Endothelial cell of hepatic sinusoid (primary cell): ENCODE data around the gene IFT88.

ENCODE experiments used
- in situ Hi-C: cut with HindIII; loops from 2 replicates; pipeline ENCODE4 v1.10.0; 2017; ENCODE audit warnings: low sequenced_read_pairs

The IFT88 gene

DNA sequence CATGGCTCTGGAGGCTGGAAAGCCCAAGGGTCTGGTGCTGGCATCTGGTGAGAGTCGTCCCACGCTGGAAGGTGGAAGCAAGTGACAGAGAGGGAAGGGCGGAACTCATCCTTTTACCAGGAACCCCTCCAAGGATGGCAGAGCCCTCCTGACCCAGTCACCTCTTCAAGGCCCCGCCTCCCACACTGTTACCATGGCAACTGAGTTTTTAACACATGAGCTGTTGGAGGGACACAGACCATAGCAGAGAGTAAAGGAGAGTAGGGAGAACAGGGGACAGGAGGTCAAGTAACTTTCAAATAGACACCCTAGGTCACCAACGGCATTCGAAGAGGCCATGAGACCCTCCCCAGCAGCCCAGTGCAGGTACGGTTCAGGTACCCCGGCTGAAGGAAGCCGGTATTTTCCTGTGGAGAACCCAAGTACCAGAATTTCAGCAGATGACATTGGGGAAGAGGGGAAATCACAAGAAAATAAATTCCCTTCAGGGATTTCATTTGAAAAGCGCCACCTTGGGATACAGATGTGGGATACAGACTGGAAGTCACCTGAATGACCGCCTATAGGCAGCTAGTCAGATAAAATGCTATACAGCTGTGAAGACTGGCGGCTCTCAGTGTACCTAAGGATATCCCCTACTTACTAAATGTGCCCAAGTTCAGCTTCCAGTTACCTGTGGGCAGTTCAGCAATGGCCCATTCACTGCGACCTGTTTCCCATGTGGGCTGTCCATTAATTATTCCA is 144.5 kb downstream of the IFT88 start:
- in situ Hi-C loops = loop anchor here (25.0 kb wide), 1 partner anchor 524 kb away; the partner anchor contains the start of gene GJB2

GRCh38 chr13:20713014-20713376 is 146.0 kb downstream of the IFT88 start:
- in situ Hi-C loops = loop anchor here (25.0 kb wide), 1 partner anchor 526 kb away; the partner anchor contains the start of gene GJB2

GRCh38 chr13:20713751-20714150 is 146.8 kb downstream of the IFT88 start:
- in situ Hi-C loops = loop anchor here (25.0 kb wide), 1 partner anchor 526 kb away; the partner anchor contains the start of gene GJB2

DNA sequence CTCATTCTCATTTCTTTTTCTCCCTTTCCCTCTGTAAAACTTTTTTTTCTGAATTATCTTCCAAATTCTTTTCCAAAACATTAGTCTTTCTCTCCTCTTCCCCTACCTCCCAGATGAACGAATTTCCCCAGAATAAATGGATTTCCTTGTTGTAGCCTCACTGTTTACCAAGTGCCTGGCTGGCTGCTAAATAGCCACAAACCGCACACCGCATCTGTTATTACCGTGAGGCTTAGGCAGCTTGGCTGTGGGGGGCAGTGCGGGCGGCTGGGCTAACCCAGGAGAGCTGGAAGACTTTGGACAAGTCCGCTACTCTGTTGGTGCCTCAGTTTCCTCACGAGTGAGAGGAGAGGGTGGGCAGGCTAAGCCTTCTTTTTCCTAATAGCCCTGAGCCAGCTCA is 147.2 kb downstream of the IFT88 start:
- in situ Hi-C loops = loop anchor here (25.0 kb wide), 1 partner anchor 527 kb away; the partner anchor contains the start of gene GJB2

DNA sequence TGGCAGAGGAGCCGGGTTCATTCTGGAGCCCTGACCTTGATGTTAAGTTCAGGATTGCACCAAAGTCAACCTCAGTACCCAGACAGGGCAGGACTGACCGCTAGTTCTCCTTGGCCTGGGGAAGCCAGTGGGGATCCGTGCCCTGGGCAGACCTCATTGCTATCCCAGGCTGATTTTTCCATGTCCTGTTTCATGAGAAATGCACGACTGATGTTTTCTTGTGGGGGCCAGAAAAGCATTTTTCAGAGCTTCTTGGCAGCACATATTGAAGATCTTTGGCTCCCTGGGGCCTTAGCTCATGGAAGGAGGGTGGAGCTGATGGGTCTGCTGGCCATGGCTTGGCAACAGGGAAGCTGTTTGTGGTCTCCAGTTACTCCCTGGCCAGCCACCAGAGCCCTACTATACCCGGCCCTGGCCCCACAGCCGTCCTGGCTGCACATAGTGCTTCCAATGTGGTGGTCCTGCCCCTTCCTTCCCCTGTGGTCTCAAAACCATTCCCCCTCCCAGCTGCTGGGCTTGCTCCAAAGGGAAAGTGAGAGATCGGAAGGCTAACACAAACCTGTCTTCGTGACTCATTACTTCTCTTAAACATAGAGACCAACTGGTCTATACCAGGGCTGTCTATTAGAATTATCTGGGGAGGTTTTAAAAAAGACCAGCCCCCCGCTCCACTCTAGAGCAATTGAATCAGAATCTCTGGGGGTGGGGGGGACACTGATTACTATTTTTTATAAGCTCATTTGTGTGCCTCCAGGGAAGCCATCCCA is 147.8 kb downstream of the IFT88 start:
- in situ Hi-C loops = loop anchor here (5.0 to 25.0 kb wide), 3 partner anchors 48 to 527 kb away; partner anchors contain the start of gene GJB2

DNA sequence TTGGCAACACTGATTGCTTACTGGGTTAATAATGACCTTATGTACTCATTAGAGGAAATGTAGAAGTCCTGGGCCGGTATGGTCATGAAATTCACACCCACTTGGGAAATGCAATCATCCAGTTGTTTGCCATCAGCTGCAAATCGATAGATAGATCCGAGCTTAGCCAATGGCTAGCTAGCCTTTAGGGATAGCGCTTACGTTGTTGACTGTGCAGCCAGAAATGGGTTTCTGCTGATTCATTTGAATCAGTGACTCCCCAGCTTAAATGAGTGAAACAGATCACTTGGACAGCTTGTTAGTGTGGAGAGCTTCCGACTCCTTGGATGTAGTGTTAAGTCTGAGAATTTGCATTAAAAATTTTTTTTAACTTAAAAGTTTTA is 148.4 kb downstream of the IFT88 start:
- in situ Hi-C loops = loop anchor here (5.0 to 25.0 kb wide), 3 partner anchors 47 to 528 kb away; partner anchors contain the start of gene GJB2

GRCh38 chr13:20716951-20717350 is 150.0 kb downstream of the IFT88 start:
- in situ Hi-C loops = loop anchor here (5.0 to 25.0 kb wide), 3 partner anchors 45 to 530 kb away; partner anchors contain the start of gene GJB2

DNA sequence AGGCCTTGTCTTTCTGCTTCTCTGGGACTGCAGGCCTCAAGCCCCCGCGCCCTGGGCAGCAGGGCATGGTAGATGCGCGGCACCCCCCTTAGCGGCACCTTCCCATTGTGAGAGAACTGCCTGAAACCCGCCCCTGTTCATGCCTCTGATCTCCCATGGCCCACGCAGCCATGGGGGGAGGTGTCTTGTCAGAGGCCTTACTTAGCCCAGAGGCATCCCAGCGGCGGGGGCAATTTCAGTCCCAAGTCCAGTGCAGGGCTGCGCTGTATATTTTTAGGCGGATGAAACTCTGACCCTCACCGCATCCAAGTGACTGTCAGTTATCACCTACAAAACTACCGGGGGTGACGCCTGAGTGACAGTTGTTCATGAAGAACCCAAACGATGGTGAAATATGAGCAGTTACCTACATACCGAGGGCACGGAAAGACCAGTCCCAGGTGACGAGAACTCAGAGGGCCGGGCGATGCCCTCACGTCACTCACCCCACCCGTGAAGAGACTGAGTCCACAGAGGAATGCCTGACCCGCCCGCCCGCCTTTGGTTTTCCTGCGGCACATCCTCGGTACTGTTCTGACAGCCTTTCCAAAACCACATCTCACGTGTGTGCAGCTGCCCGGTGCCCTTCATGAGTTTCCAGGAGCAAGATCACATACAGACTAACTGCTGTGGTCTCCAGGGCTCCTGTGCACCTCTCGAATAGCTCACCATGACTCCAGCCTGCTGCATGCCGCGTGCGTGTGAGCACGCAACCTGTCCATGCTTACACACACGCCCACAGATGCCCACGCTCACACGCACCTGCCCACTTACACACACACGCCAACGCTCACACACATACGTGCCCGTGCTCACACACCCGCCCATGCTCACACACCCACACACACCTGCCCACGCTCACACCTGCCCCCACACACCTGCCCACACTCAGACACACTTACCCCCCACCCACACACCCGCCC is 150.9 kb downstream of the IFT88 start:
- in situ Hi-C loops = loop anchor here (5.0 to 25.0 kb wide), 3 partner anchors 44 to 531 kb away; partner anchors contain the start of gene GJB2

DNA sequence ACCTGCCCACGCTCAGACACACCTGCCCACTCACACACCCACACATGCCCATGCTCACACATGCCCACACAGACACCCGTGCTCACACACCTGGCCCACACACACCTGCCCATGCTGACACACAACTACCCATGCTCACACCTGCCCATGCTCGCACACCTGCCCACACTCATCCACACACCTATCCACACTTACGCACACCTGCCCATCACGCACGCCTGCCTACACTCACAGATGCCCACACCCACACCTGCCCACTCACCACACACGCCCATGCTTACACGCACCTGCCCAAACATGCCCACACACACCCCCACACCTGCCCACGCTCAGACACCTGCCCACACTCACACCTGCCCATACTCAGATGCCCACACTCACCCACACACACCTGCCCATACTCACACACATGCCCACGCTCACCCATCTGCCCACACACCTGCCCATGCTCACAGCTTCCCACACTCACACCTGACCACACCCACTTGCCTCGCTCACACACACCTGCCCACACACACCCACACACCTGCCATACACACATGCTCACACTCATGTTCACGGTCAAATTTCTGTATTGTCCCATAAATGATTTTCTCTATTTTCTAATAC is 152.1 kb downstream of the IFT88 start:
- in situ Hi-C loops = loop anchor here (5.0 to 25.0 kb wide), 3 partner anchors 43 to 532 kb away; partner anchors contain the start of gene GJB2

- in situ Hi-C loops = loop anchor here (5.0 to 25.0 kb wide), 3 partner anchors 43 to 532 kb away; partner anchors contain the start of gene GJB2
These were observed 152.8 kb downstream of the IFT88 start for GRCh38 chr13:20719783-20720182.

- in situ Hi-C loops = loop anchor here (25.0 kb wide), 1 partner anchor 533 kb away; the partner anchor contains the start of gene GJB2
These were observed 153.5 kb downstream of the IFT88 start for GRCh38 chr13:20720499-20720898.

DNA sequence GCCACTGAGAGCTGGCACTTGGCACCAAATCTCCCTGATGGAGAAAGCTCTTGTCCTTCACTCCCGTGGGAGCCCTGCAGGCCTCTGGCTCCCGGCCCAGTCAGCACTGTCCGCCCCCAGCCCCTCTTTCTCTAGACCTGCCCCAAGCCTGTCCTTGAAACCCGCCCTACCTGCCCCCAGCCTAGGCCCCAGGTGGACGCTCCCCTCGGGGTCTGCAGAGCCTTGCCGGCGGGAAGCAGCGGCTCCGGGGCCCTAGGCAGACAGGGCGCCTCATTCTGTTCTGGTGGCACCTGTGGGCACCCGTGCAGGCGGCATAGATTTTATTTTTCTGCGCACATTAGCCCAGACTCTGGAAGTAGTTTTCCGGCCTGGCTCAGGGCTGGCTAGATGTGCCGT is 154.1 kb downstream of the IFT88 start:
- in situ Hi-C loops = loop anchor here (25.0 kb wide), 1 partner anchor 534 kb away; the partner anchor contains the start of gene GJB2

- in situ Hi-C loops = loop anchor here (25.0 kb wide), 1 partner anchor 534 kb away; the partner anchor contains the start of gene GJB2
These were observed 154.7 kb downstream of the IFT88 start for GRCh38 chr13:20721454-20722357.

- in situ Hi-C loops = no loop called here
These were observed 160.9 kb downstream of the IFT88 start for GRCh38 chr13:20727856-20728255.

DNA sequence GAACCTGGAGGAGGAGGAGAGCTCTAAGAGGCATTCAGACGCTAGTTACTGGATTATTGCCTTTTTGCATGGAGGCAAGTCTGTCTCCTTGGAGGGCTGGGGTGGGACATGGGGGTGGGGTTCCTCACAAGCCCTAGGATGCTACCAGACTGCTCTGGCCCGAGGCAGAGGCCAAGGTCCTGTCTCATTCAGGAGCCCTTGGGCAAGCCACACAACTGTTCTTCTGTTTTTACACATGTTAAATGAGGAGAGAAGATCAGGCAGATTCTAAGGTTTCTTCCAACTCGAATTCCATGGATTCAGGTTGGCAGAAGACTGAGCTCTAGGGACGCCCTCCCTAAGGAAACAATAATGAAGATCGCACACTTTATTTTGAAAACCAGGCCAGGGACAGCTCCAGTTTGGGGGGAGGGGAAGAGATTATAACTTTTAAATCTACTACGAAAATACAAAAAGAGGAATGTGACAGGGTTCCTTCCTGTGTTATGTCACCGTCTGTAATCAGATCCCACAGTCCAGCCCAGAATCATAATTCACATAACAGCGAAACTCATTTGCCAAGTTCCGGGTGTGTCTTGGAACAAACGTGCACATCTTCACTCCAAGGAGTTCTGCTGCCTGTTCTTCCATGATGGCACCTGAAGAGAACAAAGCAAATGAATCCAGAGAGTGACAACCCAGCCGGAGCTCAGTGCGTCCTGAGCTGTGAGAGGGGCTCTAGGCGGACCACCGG is 161.8 kb downstream of the IFT88 start:
- in situ Hi-C loops = no loop called here

DNA sequence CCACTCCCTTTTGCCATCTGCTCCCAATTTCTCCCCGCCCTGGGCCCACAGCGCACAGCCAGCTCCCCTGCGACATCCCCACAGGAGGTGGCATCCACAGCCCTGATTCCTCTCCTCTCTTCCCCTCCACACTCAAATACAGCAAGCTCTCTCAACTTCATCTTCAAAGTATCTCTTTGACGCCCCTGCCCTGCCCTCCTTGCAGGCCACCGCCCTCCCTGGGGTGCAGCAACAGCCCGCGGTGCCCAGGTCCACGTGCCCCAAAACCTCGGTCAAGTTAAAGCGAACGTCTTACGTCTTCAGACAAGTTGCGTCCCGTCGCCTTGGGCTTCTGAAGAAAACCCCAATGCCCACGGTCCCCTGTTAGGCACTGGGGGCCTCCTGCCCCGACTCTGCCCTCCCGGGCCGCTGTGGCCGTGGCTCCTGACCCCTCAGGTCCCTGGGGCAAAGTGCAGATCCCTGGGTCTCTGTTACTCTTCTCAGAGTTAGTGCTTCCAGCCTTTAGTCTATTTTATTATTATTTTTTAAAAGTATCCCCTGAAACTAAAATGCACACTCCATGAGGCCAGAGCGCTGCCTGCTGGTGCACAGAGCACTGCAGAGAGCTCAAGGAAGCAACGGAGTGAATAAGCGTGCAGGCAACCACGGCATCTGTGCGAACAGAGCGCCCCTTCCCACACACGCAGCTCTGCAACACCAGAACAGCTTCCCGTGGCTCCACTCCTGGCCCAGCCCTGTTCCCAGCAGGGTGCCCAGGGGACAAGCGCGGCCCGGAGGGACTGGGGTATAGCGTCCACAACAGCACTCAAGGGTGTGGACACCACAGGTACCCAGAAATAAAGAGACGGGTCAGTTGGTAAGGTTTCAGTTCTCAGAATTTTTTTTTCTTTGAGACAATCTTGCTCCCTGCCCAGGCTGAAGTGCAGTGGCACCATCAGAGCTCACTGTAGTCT is 163.0 kb downstream of the IFT88 start:
- in situ Hi-C loops = no loop called here

GRCh38 chr13:20738616-20739015 is 171.7 kb downstream of the IFT88 start:
- in situ Hi-C loops = no loop called here
